ENCODE measurements around the gene SAMD11.

The SAMD11 gene

GRCh38 chr1:993379-993995 lies 69.8 kb downstream of the SAMD11 start:
- no peak for DNase-seq (ENCODE audit: low spot score)

Data from activated CD4-positive, alpha-beta T cell treated with anti-CD3 and anti-CD28 coated beads, Interleukin-2, Interleukin-4, amounts not matched to agents 100 ng/mL and 50 ng/mL, durations not matched to agents 16 hours and 8 hours (primary cell).